ENCODE results near the gene SHMT1. TPM values are rescaled to one million over a fixed set of nuclear protein-coding genes. Genes with fewer than 3 reads are reported as not detected.
"Not testable (repeated sequence)": the region's sequence is repeated elsewhere in the genome, so short reads cannot be mapped to it uniquely, and the experiment has no call there.

Gene SHMT1
- total RNA-seq, 2 experiments from 2014 or later, result 5.6 to 7.1 TPM

DNA sequence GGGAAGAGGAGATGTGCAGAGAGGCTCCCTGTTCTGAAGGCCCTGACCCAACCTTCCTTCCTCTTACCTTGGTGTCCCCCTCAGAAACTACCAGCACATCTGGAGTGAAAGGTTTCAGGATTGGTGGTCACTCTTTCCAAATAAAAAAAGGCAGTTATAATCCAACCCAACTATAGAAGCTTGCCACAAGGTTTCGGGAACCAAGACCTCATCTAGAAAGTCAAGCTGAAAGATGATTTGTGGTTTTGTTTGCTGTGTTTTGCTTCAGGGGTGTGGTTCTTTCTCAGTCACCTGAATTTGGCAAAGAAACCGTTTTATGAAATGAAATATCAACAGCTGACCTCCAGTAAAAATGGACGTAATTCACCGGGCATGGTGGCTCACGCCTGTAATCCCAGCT, 19.3 kb downstream of the SHMT1 start:
- DNase-seq (no peak), ATAC-seq (ENCODE audit: poor library complexity) (no peak)
- Mint-ChIP-seq H3K27ac (no peak overlapping the region), H3K4me1 (ENCODE audit: low read depth) (no peaks in the 10 kb centered on the region), H3K27me3 (no peaks in the 10 kb centered on the region), H3K36me3 (ENCODE audit: low read depth) (peaks cover 70% of the 10 kb centered on the region), H3K4me3 (no peak overlapping the region), H3K9me3 (no peaks in the 10 kb centered on the region)
- H3K4me1 ChIP-seq (ENCODE audit: insufficient read depth, low read length), result no peaks in the 10 kb centered on the region
- H3K36me3 ChIP-seq (ENCODE audit: insufficient read depth, low read length), result peaks cover 41% of the 10 kb centered on the region
- TF ChIP-seq CTCF (IDR thresholded peaks at IDR 0.05), result no peak
- ChIA-PET POLR2A (no interaction called here), CTCF (interaction anchor here (0.7 kb wide), 1 partner anchor 12 kb away, joined by 4 read pairs; no protein-coding TSS in a partner anchor)
- intact Hi-C loops (cut with DNase I, micrococcal nuclease), result no loop called here
- no peak overlapping the region for H3K4me3 ChIP-seq (ENCODE audit: low read length)
- no peak overlapping the region for H3K27ac ChIP-seq (ENCODE audit: low read depth in 1 of 2, low read length in 2 of 2)
- no peaks in the 10 kb centered on the region for H3K27me3 ChIP-seq (ENCODE audit: control insufficient read depth in 1 of 2, insufficient read depth in 2 of 2, low read length in 2 of 2)
- no peaks in the 10 kb centered on the region for H3K9me3 ChIP-seq (ENCODE audit: control insufficient read depth in 1 of 2, insufficient read depth in 1 of 2, low read length in 2 of 2)

- H3K4me1 ChIP-seq (ENCODE audit: insufficient read depth, low read length), result no peaks in the 10 kb centered on the region
- no peak for ATAC-seq (ENCODE audit: poor library complexity)
- H3K36me3 Mint-ChIP-seq (ENCODE audit: low read depth), result peaks cover 52% of the 10 kb centered on the region
- H3K27me3 Mint-ChIP-seq, result no peaks in the 10 kb centered on the region
- intact Hi-C loops (cut with DNase I, micrococcal nuclease), result no loop called here
- no peaks in the 10 kb centered on the region for H3K27me3 ChIP-seq (ENCODE audit: control insufficient read depth in 1 of 2, insufficient read depth in 2 of 2, low read length in 2 of 2)
- ChIA-PET POLR2A (no interaction called here), CTCF (no interaction called here)
- TF ChIP-seq CTCF (IDR thresholded peaks at IDR 0.05), result no peak
- no peaks in the 10 kb centered on the region for H3K4me1 Mint-ChIP-seq (ENCODE audit: low read depth)
- no peak overlapping the region for H3K27ac ChIP-seq (ENCODE audit: low read depth in 1 of 2, low read length in 2 of 2)
- no peak overlapping the region for H3K27ac Mint-ChIP-seq
- H3K4me3 Mint-ChIP-seq, result no peak overlapping the region
- no peaks in the 10 kb centered on the region for H3K9me3 ChIP-seq (ENCODE audit: control insufficient read depth in 1 of 2, insufficient read depth in 1 of 2, low read length in 2 of 2)
- H3K36me3 ChIP-seq (ENCODE audit: insufficient read depth, low read length), result peaks cover 32% of the 10 kb centered on the region
- DNase-seq, result no peak
- no peaks in the 10 kb centered on the region for H3K9me3 Mint-ChIP-seq
- no peak overlapping the region for H3K4me3 ChIP-seq (ENCODE audit: low read length)
Observed at GRCh38 chr17:18339933-18340332, 23.4 kb downstream of the SHMT1 start.

DNA sequence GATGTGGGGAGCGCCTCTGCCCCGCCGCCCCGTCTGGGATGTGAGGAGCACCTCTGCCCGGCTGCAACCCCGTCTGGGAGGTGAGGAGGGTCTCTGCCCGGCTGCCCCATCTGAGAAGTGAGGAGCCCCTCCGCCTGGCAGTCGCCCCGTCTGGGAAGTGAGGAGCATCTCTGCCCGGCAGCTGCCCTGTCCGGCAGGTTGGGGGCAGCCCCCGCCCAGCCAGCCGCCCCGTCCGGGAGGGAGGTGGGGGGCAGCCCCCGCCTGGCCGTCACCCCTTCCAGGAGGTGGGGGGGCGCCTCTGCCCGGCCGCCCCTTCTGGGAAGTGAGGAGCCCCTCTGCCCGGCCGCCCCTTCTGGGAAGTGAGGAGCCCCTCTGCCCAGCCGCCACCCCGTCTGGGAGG, 25.2 kb downstream of the SHMT1 start:
- peaks cover 31% of the 10 kb centered on the region for H3K36me3 ChIP-seq (ENCODE audit: insufficient read depth, low read length)
- H3K4me3 Mint-ChIP-seq; H3K27ac ChIP-seq (ENCODE audit: low read depth in 1 of 2, low read length in 2 of 2); H3K27me3 ChIP-seq (ENCODE audit: control insufficient read depth in 1 of 2, insufficient read depth in 2 of 2, low read length in 2 of 2); DNase-seq; H3K9me3 ChIP-seq (ENCODE audit: control insufficient read depth in 1 of 2, insufficient read depth in 1 of 2, low read length in 2 of 2); H3K9me3 Mint-ChIP-seq; H3K4me3 ChIP-seq (ENCODE audit: low read length); H3K27me3 Mint-ChIP-seq; ATAC-seq (ENCODE audit: poor library complexity); CTCF ChIA-PET; H3K27ac Mint-ChIP-seq; H3K4me1 Mint-ChIP-seq (ENCODE audit: low read depth); H3K4me1 ChIP-seq (ENCODE audit: insufficient read depth, low read length); intact Hi-C loops (cut with DNase I, micrococcal nuclease); POLR2A ChIA-PET: not testable (repeated sequence)
- H3K36me3 Mint-ChIP-seq (ENCODE audit: low read depth), result peaks cover 43% of the 10 kb centered on the region

- peaks cover 38% of the 10 kb centered on the region for H3K36me3 ChIP-seq (ENCODE audit: insufficient read depth, low read length)
Observed at GRCh38 chr17:18332909-18333489, 30.4 kb downstream of the SHMT1 start.

More at GRCh38 chr17:18332909-18333489, 30.4 kb downstream of the SHMT1 start:
- Mint-ChIP-seq H3K9me3 (no peaks in the 10 kb centered on the region), H3K4me1 (ENCODE audit: low read depth) (peaks cover 9% of the 10 kb centered on the region), H3K27ac (no peak overlapping the region), H3K4me3 (no peak overlapping the region), H3K27me3 (no peaks in the 10 kb centered on the region), H3K36me3 (ENCODE audit: low read depth) (peaks cover 46% of the 10 kb centered on the region)
- Histone ChIP-seq H3K4me1 (ENCODE audit: insufficient read depth, low read length) (peaks cover 14% of the 10 kb centered on the region), H3K4me3 (ENCODE audit: low read length) (no peak overlapping the region), H3K9me3 (ENCODE audit: control insufficient read depth in 1 of 2, insufficient read depth in 1 of 2, low read length in 2 of 2) (no peaks in the 10 kb centered on the region), H3K27me3 (ENCODE audit: control insufficient read depth in 1 of 2, insufficient read depth in 2 of 2, low read length in 2 of 2) (no peaks in the 10 kb centered on the region), H3K27ac (ENCODE audit: low read depth in 1 of 2, low read length in 2 of 2) (no peak overlapping the region)
- CTCF ChIA-PET, result no interaction called here
- POLR2A ChIA-PET, result no interaction called here
- TF ChIP-seq CTCF (IDR thresholded peaks at IDR 0.05), result no peak
- DNase-seq (no peak), ATAC-seq (ENCODE audit: poor library complexity) (no peak)
- intact Hi-C loops (cut with DNase I, micrococcal nuclease), result no loop called here

Data from CD4-positive, alpha-beta T cell (primary cell).